HepG2 (cell line): Measurements from ENCODE around the gene TEX19. TPM values are rescaled to one million over a fixed set of nuclear protein-coding genes. Genes with fewer than 3 reads are reported as not detected.

Source experiments
- AGO2 ChIP-seq: fragments of 200-400 bp; formaldehyde crosslinking; optimal IDR thresholded peaks from 2 replicates; pipeline ENCODE3; 2017; ENCODE audit warnings: mild to moderate bottlenecking, low read depth, low read length, moderate library complexity
- ARHGAP35 ChIP-seq: sonication (generic); formaldehyde crosslinking; IDR thresholded peaks from 2 replicates; pipeline ENCODE4 v1.9.0; 2022; ENCODE audit warnings: mild to moderate bottlenecking, inconsistent platforms, moderate library complexity, missing genetic modification reagents, borderline replicate concordance
- CEBPZ ChIP-seq: IDR thresholded peaks from 2 replicates; pipeline ENCODE4 v1.6.1; 2012; ENCODE audit warnings: low read length, improper control_type of control experiment
- CHCHD3 ChIP-seq: sonication (generic); formaldehyde crosslinking; IDR thresholded peaks from 2 replicates; pipeline ENCODE4 v1.8.0; 2022; ENCODE audit warnings: mild to moderate bottlenecking, missing genetic modification reagents, moderate library complexity
- CSRNP2 ChIP-seq: sonication (generic); formaldehyde crosslinking; conservative IDR thresholded peaks from 2 replicates; pipeline ENCODE4 v1.8.0; 2022; ENCODE audit warnings: low read depth, missing genetic modification reagents
- EP300 ChIP-seq, 3 experiments: sonication (generic) in 1 of 3; formaldehyde crosslinking in 1 of 3; IDR thresholded peaks; 2 replicates each; pipeline versions ENCODE4 v1.5.1 to v1.6.1; 2011 to 2020; ENCODE audit warnings: low read depth in 2 of 3, low read length in 2 of 3, borderline replicate concordance in 1 of 3, improper control_type of control experiment in 1 of 3, mild to moderate bottlenecking in 1 of 3, missing genetic modification reagents in 1 of 3, moderate library complexity in 1 of 3
- RELA ChIP-seq: sonication (generic); formaldehyde crosslinking; IDR thresholded peaks from 2 replicates; pipeline ENCODE4 v1.4.0; 2020; ENCODE audit warnings: missing genetic modification reagents
- RFX5 ChIP-seq: IDR thresholded peaks from 2 replicates; pipeline ENCODE4 v1.6.1; 2011; ENCODE audit warnings: low read depth, low read length, improper control_type of control experiment
- THAP7 ChIP-seq: sonication (generic); formaldehyde crosslinking; IDR thresholded peaks from 2 replicates; pipeline ENCODE4 v1.8.1; 2023; ENCODE audit warnings: mild to moderate bottlenecking, missing genetic modification reagents
- XBP1 ChIP-seq: sonication (generic); formaldehyde crosslinking; IDR thresholded peaks from 2 replicates; pipeline ENCODE4 v1.5.0; 2020; ENCODE audit warnings: missing genetic modification reagents
- ZBTB26 ChIP-seq: IDR thresholded peaks from 2 replicates; pipeline ENCODE4 v1.6.1; 2016; ENCODE audit warnings: missing compliant biosample characterization, missing genetic modification reagents, borderline replicate concordance
- ZBTB33 ChIP-seq: sonication (generic); formaldehyde crosslinking; IDR thresholded peaks from 2 replicates; pipeline ENCODE4 v1.4.0; 2020; ENCODE audit warnings: missing genetic modification reagents
- ZBTB39 ChIP-seq: sonication (generic); formaldehyde crosslinking; IDR thresholded peaks from 2 replicates; pipeline ENCODE4 v1.5.0; 2020; ENCODE audit warnings: missing genetic modification reagents
- ZNF10 ChIP-seq: sonication (generic); formaldehyde crosslinking; IDR thresholded peaks from 2 replicates; pipeline ENCODE4 v1.4.0; 2020; ENCODE audit warnings: mild to moderate bottlenecking, low read depth, missing genetic modification reagents, borderline replicate concordance
- ZNF34 ChIP-seq: sonication (generic); formaldehyde crosslinking; IDR thresholded peaks from 2 replicates; pipeline ENCODE4 v1.4.0; 2020; ENCODE audit warnings: mild to moderate bottlenecking, missing genetic modification reagents, borderline replicate concordance
- ZNF354B ChIP-seq: sonication (generic); formaldehyde crosslinking; IDR thresholded peaks from 2 replicates; pipeline ENCODE4 v1.8.0; 2022; ENCODE audit warnings: mild to moderate bottlenecking, missing genetic modification reagents
- ZNF451 ChIP-seq: sonication (generic); formaldehyde crosslinking; IDR thresholded peaks from 2 replicates; pipeline ENCODE4 v1.5.0; 2020; ENCODE audit warnings: mild to moderate bottlenecking, missing genetic modification reagents
- polyA plus RNA-seq, 8 experiments: library from polyadenylated mRNA; depleted of rRNA in 3 of 8; stranded (reverse) in 7 of 8; unstranded in 1 of 8; fragments of >200 nt; fragmentation: Illumina TruSeq in 4 of 8; extraction: Trizol in 4 of 8; gene quantifications; 2 replicates each; pipeline versions ENCODE4 v1.2.1 to v1.2.3, GENCODE V29; 2011 to 2016; ENCODE audit warnings: low read depth in 4 of 8, missing spikeins in 1 of 8, mixed read lengths in 1 of 8; ENCODE audit not compliant: insufficient read depth in 1 of 8
- total RNA-seq, 5 experiments: library from RNA; depleted of rRNA; stranded (reverse); fragments of >200 nt; fragmentation: Illumina TruSeq; extraction: Trizol; gene quantifications; 2 replicates each; pipeline ENCODE4 v1.2.3, GENCODE V29; 2016; ENCODE audit warnings: low read depth in 1 of 5

Gene TEX19
- total and polyA plus RNA-seq, 2 of the 13 experiments (the other 11 are each of a cell fraction or from before 2014, with no cell fraction given) = 1.3 to 6.0 TPM

GRCh38 chr17:82388223-82388921 is 29.3 kb downstream of the TEX19 start (continued):
- TF ChIP-seq ZBTB26 (CRISPR knock-in tag) = no peak
- TF ChIP-seq CEBPZ = no peak
- no peak for TF ChIP-seq CHCHD3 (CRISPR knock-in tag)
- TF ChIP-seq RELA = no peak
- peak; percentile 90 for TF ChIP-seq ZBTB33
- TF ChIP-seq ARHGAP35 (CRISPR knock-in tag) = peak; percentile 82; the same call in 1 of the 2 replicates
- no peak for TF ChIP-seq RFX5
- no peak for TF ChIP-seq EP300 (IDR thresholded peaks at IDR 0.05; ENCODE audit: low read depth in 2 of 2, low read length in 2 of 2)
- TF ChIP-seq EP300 (CRISPR knock-in tag; IDR thresholded peaks at IDR 0.05; ENCODE audit: borderline replicate concordance) = no peak
- TF ChIP-seq XBP1 = no peak
- TF ChIP-seq ZNF354B = no peak
- no peak for TF ChIP-seq ZBTB39 (CRISPR knock-in tag)
- peak; percentile 77 for TF ChIP-seq AGO2
- TF ChIP-seq CSRNP2 (CRISPR knock-in tag) = no peak
- TF ChIP-seq THAP7 (CRISPR knock-in tag) = peak; percentile 30; the same call in 1 of the 2 replicates
- TF ChIP-seq ZNF10 = no peak
- TF ChIP-seq ZNF451 (CRISPR knock-in tag) = no peak
- no peak for TF ChIP-seq ZNF34 (CRISPR knock-in tag)
